ENCODE results near the gene EPC1.

- TF ChIP-seq EZH2 (IDR thresholded peaks at IDR 0.05; ENCODE audit: low read depth) (no peak), CTCF (conservative IDR thresholded peaks at IDR 0.05) (no peak)
Observed at GRCh38 chr10:32259551-32259950, 87.4 kb downstream of the EPC1 start.

Measured in PC-9 (cell line).